Measurements from ENCODE around the gene TMEM229B. TPM values are rescaled to one million over a fixed set of nuclear protein-coding genes. Genes with fewer than 3 reads are reported as not detected.

The TMEM229B gene
- total RNA-seq, 6 experiments from 2014 or later, result 0.06 to 1.8 (median 1.2) TPM

DNA sequence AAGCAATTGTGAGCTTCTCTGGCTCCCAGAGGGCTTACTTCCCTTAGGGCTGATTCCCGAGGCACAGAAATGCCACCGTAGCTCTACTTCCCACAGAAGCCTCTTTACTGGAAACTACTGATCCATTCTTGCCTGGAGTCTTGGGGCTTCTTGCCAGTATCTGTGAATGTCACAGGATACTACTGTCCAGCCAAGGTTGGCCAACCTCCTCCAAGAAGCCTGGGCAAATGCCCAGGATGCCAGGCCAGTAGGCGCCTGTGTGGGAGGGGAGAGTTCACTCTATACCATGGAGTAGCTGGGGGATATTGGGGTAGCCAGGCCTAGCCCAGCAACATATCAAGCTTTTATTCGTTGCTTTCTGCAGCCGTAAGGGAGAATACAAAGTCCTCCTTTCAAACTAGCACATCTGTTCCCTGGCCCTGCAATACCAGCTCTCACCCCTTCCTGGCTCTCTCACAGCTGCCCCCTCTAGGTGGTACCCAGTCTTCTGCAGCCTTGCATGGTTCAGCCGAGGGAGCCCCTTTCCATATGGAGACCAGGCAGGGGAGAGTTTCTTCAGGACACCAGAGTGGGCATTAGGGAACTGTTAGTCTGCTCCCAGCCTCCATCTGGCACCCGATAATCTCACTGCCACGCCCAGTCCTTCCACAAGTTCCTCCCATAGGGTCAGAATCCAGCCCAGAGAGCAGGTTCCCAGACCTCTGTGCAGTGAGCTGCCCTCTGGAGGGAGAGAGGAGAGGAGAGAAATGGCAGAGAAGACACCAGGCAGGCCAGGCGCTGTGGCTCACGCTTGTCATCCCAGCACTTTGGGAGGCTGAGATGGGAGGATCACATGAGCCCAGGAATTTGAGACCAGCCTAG, 52.3 kb downstream of the TMEM229B start:
- Histone ChIP-seq H3K36me3 (no peaks in the 10 kb centered on the region), H3K27me3 (no peaks in the 10 kb centered on the region), H3K27ac (no peak overlapping the region), H3K4me1 (no peaks in the 10 kb centered on the region), H3K4me3 (no peak overlapping the region), H3K9me3 (no peaks in the 10 kb centered on the region)
- 93% methylated on average over 4 of the region's 10 CpGs for WGBS (ENCODE audit: insufficient coverage, low coverage, low lambda C conversion rate, missing lambda C conversion rate)
- TF ChIP-seq POLR2A (IDR thresholded peaks at IDR 0.05) (no peak), CTCF (IDR thresholded peaks at IDR 0.05) (no peak)
- intact Hi-C loops (cut with DNase I), result no loop called here
- no peak for ATAC-seq
- no peak for DNase-seq

DNA sequence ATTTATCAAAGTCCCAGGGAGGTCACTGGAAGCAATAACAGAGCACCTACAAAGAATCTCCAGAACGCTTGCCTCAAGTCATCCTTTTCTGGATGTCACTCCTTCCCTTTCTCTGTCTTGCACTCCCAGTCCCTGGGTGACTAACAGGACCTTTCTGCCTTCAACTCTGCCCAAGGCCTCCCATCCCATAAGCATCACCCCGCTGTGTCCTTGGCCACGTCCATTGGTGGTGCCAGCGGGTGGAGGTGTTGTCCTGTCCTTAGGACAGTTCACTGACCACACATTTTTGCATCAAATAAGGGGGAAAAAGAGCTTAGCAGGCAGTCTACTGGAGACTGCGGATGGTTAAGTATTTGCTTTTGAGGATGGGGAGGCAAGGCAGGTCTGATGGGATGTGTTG, 52.9 kb downstream of the TMEM229B start:
- Histone ChIP-seq H3K4me1 (no peaks in the 10 kb centered on the region), H3K27me3 (no peaks in the 10 kb centered on the region), H3K4me3 (no peak overlapping the region), H3K36me3 (no peaks in the 10 kb centered on the region), H3K27ac (no peak overlapping the region), H3K9me3 (no peaks in the 10 kb centered on the region)
- intact Hi-C loops (cut with DNase I), result no loop called here
- TF ChIP-seq CTCF (IDR thresholded peaks at IDR 0.05), result no peak
- TF ChIP-seq POLR2A (IDR thresholded peaks at IDR 0.05), result no peak
- no peak for DNase-seq
- WGBS (ENCODE audit: insufficient coverage, low coverage, low lambda C conversion rate, missing lambda C conversion rate), result 88% methylated on average over 5 of the region's 5 CpGs
- ATAC-seq, result no peak

- Histone ChIP-seq H3K4me1 (no peaks in the 10 kb centered on the region), H3K9me3 (no peaks in the 10 kb centered on the region), H3K36me3 (no peaks in the 10 kb centered on the region), H3K4me3 (no peak overlapping the region), H3K27me3 (no peaks in the 10 kb centered on the region), H3K27ac (no peak overlapping the region)
- ATAC-seq (no peak), DNase-seq (no peak)
- 60% methylated on average over 7 of the region's 7 CpGs for WGBS (ENCODE audit: insufficient coverage, low coverage, low lambda C conversion rate, missing lambda C conversion rate)
- intact Hi-C loops (cut with DNase I), result no loop called here
- TF ChIP-seq POLR2A (IDR thresholded peaks at IDR 0.05) (no peak), CTCF (IDR thresholded peaks at IDR 0.05) (no peak)
Observed at GRCh38 chr14:67432050-67432564, 56.4 kb downstream of the TMEM229B start.

GRCh38 chr14:67429510-67430205, 58.9 kb downstream of the TMEM229B start:
- H3K4me1 ChIP-seq, result no peaks in the 10 kb centered on the region
- 73% methylated on average over 5 of the region's 9 CpGs for WGBS (ENCODE audit: insufficient coverage, low coverage, low lambda C conversion rate, missing lambda C conversion rate)
- DNase-seq, result no peak
- no peak overlapping the region for H3K27ac ChIP-seq
- intact Hi-C loops (cut with DNase I), result loop anchor here (5.0 to 10.0 kb wide), 2 partner anchors 143 to 145 kb away; no protein-coding TSS in a partner anchor
- no peak for ATAC-seq
- no peaks in the 10 kb centered on the region for H3K27me3 ChIP-seq
- H3K4me3 ChIP-seq, result no peak overlapping the region
- H3K9me3 ChIP-seq, result no peaks in the 10 kb centered on the region
- no peaks in the 10 kb centered on the region for H3K36me3 ChIP-seq
- TF ChIP-seq POLR2A (IDR thresholded peaks at IDR 0.05), result no peak
- no peak for TF ChIP-seq CTCF (IDR thresholded peaks at IDR 0.05)

Measured in right lobe of liver (tissue), 6 donors.